A549 (cell line): ENCODE results near the gene GALR3. TPM values are rescaled to one million over a fixed set of nuclear protein-coding genes. Genes with fewer than 3 reads are reported as not detected.
"Not testable (repeated sequence)": the region's sequence is repeated elsewhere in the genome, so short reads cannot be mapped to it uniquely, and the experiment has no call there.

Experiments
- ATAC-seq, 2 experiments: fragments of 200-7000 bp in 1 of 2; fragments of >200 bp in 1 of 2; cut with Nextera tagmentation in 1 of 2; cut with Tn5 transposase in 1 of 2; 3 replicates each; pipeline versions ENCODE4 v1.8.0 to v1.9.1; 2018 to 2020; ENCODE audit warnings: mild to moderate bottlenecking in 1 of 2, moderate library complexity in 1 of 2
- CTCF ChIA-PET: fragments of 300-600 bp; sonication (Branson Sonifier 250); formaldehyde crosslinking; extraction: SDS; loops from one replicate; lab custom pipeline; 2021; ENCODE audit warnings: antibody characterized with exemption, inconsistent platforms; lab: Yijun Ruan, JAX
- POLR2A ChIA-PET: fragments of 350-600 bp; formaldehyde crosslinking; extraction: SDS; loops from one replicate; lab custom pipeline; 2021; ENCODE audit warnings: antibody characterized with exemption, inconsistent platforms; lab: Yijun Ruan, JAX
- DNase-seq, 2 experiments: peaks; one replicate each; pipeline versions ENCODE4 v3.0.0 to v3.0.0-alpha.2; 2011 to 2016; ENCODE audit warnings: low read depth in 1 of 2, low spot score in 1 of 2
- FAIRE-seq: peaks from 2 replicates; lab custom pipeline; 2011; peaks lifted over from hg19 to GRCh38; lab: Jason Lieb, UNC
- H3K27ac ChIP-seq, 2 experiments: fragments of >200 bp; sonication (Bioruptor Twin); formaldehyde crosslinking; 3 replicates each; pipeline ENCODE4 v1.5.1; 2016 to 2017
- H3K4me1 ChIP-seq: fragments of >200 bp; sonication (Bioruptor Twin); formaldehyde crosslinking; 3 replicates; pipeline ENCODE4 v1.6.1; 2016
- H3K4me2 ChIP-seq: fragments of >200 bp; sonication (Bioruptor Twin); formaldehyde crosslinking; 3 replicates; pipeline ENCODE4 v1.6.1; 2016
- H3K4me3 ChIP-seq: fragments of >200 bp; sonication (Bioruptor Twin); formaldehyde crosslinking; 3 replicates; pipeline ENCODE4 v1.5.1; 2016
- H3K9me3 ChIP-seq: fragments of >200 bp; sonication (Bioruptor Twin); formaldehyde crosslinking; 3 replicates; pipeline ENCODE4 v1.6.1; 2016
- BCL3 ChIP-seq: fragments of >200 bp; sonication (Bioruptor Twin); formaldehyde crosslinking; IDR thresholded peaks from 3 replicates; pipeline ENCODE4 v1.6.1; 2016
- BHLHE40 ChIP-seq: IDR thresholded peaks from 2 replicates; pipeline ENCODE4 v1.6.1; 2012; ENCODE audit warnings: low read depth, low read length, inconsistent platforms
- CBX2 ChIP-seq: fragments of 200-600 bp; sonication (generic); IDR thresholded peaks from 2 replicates; pipeline ENCODE4 v1.6.1; 2016; ENCODE audit warnings: low read depth, mild to moderate bottlenecking, borderline replicate concordance
- CHD4 ChIP-seq: fragments of 200-600 bp; sonication (generic); IDR thresholded peaks from 2 replicates; pipeline ENCODE4 v1.6.1; 2016; ENCODE audit warnings: antibody characterized with exemption, mild to moderate bottlenecking, borderline replicate concordance
- EHMT2 ChIP-seq: fragments of 200-600 bp; sonication (generic); IDR thresholded peaks from 2 replicates; pipeline ENCODE4 v1.6.1; 2016; ENCODE audit warnings: antibody characterized with exemption, low read depth, mild to moderate bottlenecking, moderate library complexity
- ELK1 ChIP-seq: fragments of 150-350 bp; IDR thresholded peaks from 2 replicates; pipeline ENCODE4 v1.6.1; 2014; ENCODE audit warnings: low read depth, mild to moderate bottlenecking, low read length
- GATA3 ChIP-seq: IDR thresholded peaks from 2 replicates; pipeline ENCODE4 v1.6.1; 2012; ENCODE audit warnings: borderline replicate concordance
- HDAC2 ChIP-seq: fragments of 200-600 bp; sonication (generic); IDR thresholded peaks from 2 replicates; pipeline ENCODE4 v1.6.1; 2016
- HES2 ChIP-seq: fragments of >200 bp; sonication (Bioruptor Twin); formaldehyde crosslinking; IDR thresholded peaks from 2 replicates; pipeline ENCODE4 v1.6.1; 2016
- HOXA7 ChIP-seq: fragments of 250-450 bp; sonication (Bioruptor Pico); IDR thresholded peaks from 2 replicates; pipeline ENCODE4 v1.5.0; 2020; ENCODE audit warnings: mild to moderate bottlenecking, moderate library complexity
- JUN ChIP-seq, 2 experiments: fragments of >200 bp; sonication (Bioruptor Twin); formaldehyde crosslinking; IDR thresholded peaks; 2 replicates in 1 of 2; 3 replicates in 1 of 2; pipeline ENCODE4 v1.6.1; 2016 to 2017
- JUNB ChIP-seq: fragments of >200 bp; sonication (Bioruptor Twin); formaldehyde crosslinking; IDR thresholded peaks from 2 replicates; pipeline ENCODE4 v1.6.1; 2016
- KDM5A ChIP-seq: fragments of 200-600 bp; sonication (generic); IDR thresholded peaks from 2 replicates; pipeline ENCODE4 v1.6.1; 2016; ENCODE audit warnings: antibody characterized with exemption, mild to moderate bottlenecking
- MAFK ChIP-seq: fragments of 450-650 bp; IDR thresholded peaks from 2 replicates; pipeline ENCODE4 v1.6.1; 2014; ENCODE audit not compliant: partially characterized antibody
- MAZ ChIP-seq: fragments of 150-350 bp; IDR thresholded peaks from 2 replicates; pipeline ENCODE4 v1.6.1; 2014; ENCODE audit warnings: antibody characterized with exemption, low read depth, low read length, borderline replicate concordance
- MYC ChIP-seq: IDR thresholded peaks from 2 replicates; pipeline ENCODE4 v1.6.1; 2012; ENCODE audit warnings: mild to moderate bottlenecking, inconsistent platforms, low read length, improper control_type of control experiment, borderline replicate concordance
- NFE2L2 ChIP-seq: fragments of 150-350 bp; conservative IDR thresholded peaks from 2 replicates; pipeline ENCODE4 v1.6.1; 2014; ENCODE audit warnings: low read length
- PBX3 ChIP-seq: IDR thresholded peaks from 2 replicates; pipeline ENCODE4 v1.6.1; 2012
- POLR2AphosphoS2 ChIP-seq: conservative IDR thresholded peaks from 2 replicates; pipeline ENCODE4 v1.6.1; 2012; ENCODE audit warnings: low read length, improper control_type of control experiment, inconsistent platforms
- REST ChIP-seq: fragments of 200-600 bp; sonication (generic); IDR thresholded peaks from 2 replicates; pipeline ENCODE4 v1.6.1; 2016; ENCODE audit warnings: antibody characterized with exemption, mild to moderate bottlenecking, moderate library complexity
- RFX5 ChIP-seq: fragments of 450-650 bp; IDR thresholded peaks from 2 replicates; pipeline ENCODE4 v1.7.1; 2014; ENCODE audit warnings: antibody characterized with exemption, mild to moderate bottlenecking, moderate library complexity
- SMC3 ChIP-seq: fragments of >200 bp; sonication (Bioruptor Twin); formaldehyde crosslinking; IDR thresholded peaks from 3 replicates; pipeline ENCODE4 v1.6.1; 2018; ENCODE audit warnings: inconsistent platforms
- TP53 ChIP-seq: fragments of 250-450 bp; sonication (Bioruptor Pico); IDR thresholded peaks from 2 replicates; pipeline ENCODE4 v1.5.0; 2021; ENCODE audit warnings: mild to moderate bottlenecking, moderate library complexity
- USF2 ChIP-seq: fragments of 450-650 bp; IDR thresholded peaks from 2 replicates; pipeline ENCODE4 v1.6.1; 2014; ENCODE audit warnings: antibody characterized with exemption
- WGBS: methylation state at CpG from one replicate; pipeline ENCODE4 v1.1.6; 2017; ENCODE audit errors: missing lambda C conversion rate; 5-methylcytosine and 5-hydroxymethylcytosine counted together
- polyA plus RNA-seq, 4 experiments: library from polyadenylated mRNA; depleted of rRNA in 3 of 4; stranded (reverse); fragments of >200 nt; fragmentation: RNase III in 1 of 4; extraction: RNeasy Plus Mini Kit Qiagen cat#74134 plus additional on column Dnase treatment in 1 of 4; gene quantifications; 2 replicates in 3 of 4; 3 replicates in 1 of 4; pipeline ENCODE4 v1.2.3, GENCODE V29; 2011 to 2017

Gene GALR3
- polyA plus RNA-seq, 2 of the 4 experiments (the other 2 are of a cell fraction): not detected

GRCh38 chr22:37792494-37792893 lies 30.7 kb upstream of the GALR3 start (continued):
- no peak for TF ChIP-seq PBX3

- H3K27ac ChIP-seq: no peak overlapping the region
- ChIA-PET CTCF (interaction anchor here (1.5 to 8.9 kb wide), 4 partner anchors 10 to 187 kb away, joined by 3 to 102 read pairs (median 6); partner anchors contain the start of gene GGA1), POLR2A (no interaction called here)
- H3K4me2 ChIP-seq: no peak overlapping the region
- no peak for DNase-seq
- no peak for ATAC-seq
- WGBS: 59% methylated on average over 2 of the region's 2 CpGs
- TF ChIP-seq MAZ (no peak), USF2 (no peak), CHD4 (no peak), HOXA7 (CRISPR knock-in tag) (no peak), SMC3 (no peak), REST (no peak), JUNB (no peak), JUN (IDR thresholded peaks at IDR 0.05) (no peak), RFX5 (no peak), HDAC2 (no peak), MAFK (no peak), KDM5A (no peak), BHLHE40 (no peak), NFE2L2 (no peak), HES2 (no peak), TP53 (CRISPR knock-in tag) (no peak)
- no peak overlapping the region for H3K4me3 ChIP-seq
- H3K4me1 ChIP-seq: no peaks in the 10 kb centered on the region
- no peaks in the 10 kb centered on the region for H3K9me3 ChIP-seq
- no peak for FAIRE-seq
Measured at GRCh38 chr22:37794376-37794775, 28.8 kb upstream of the GALR3 start.

- Histone ChIP-seq H3K4me3 (no peak overlapping the region), H3K4me2 (no peak overlapping the region), H3K9me3 (no peaks in the 10 kb centered on the region), H3K27ac (no peak overlapping the region), H3K4me1 (no peaks in the 10 kb centered on the region)
- no peak for DNase-seq
- ChIA-PET CTCF (interaction anchor here (1.0 to 8.9 kb wide), 3 partner anchors 21 to 188 kb away, joined by 4 to 102 read pairs (median 7); partner anchors contain the start of gene GGA1), POLR2A (no interaction called here)
- no peak for FAIRE-seq
- 62% methylated on average over 3 of the region's 3 CpGs for WGBS
- TF ChIP-seq CBX2 (no peak), HDAC2 (no peak), PBX3 (no peak), BHLHE40 (no peak), ELK1 (no peak), RFX5 (no peak), BCL3 (no peak), GATA3 (no peak), POLR2AphosphoS2 (no peak), MYC (no peak), EHMT2 (no peak), KDM5A (no peak)
- TF ChIP-seq, all 56 proteins: peak for 0
- ATAC-seq: no peak
Measured at GRCh38 chr22:37796079-37796478, 27.1 kb upstream of the GALR3 start.

GRCh38 chr22:37797259-37797658 lies 25.9 kb upstream of the GALR3 start:
- POLR2A ChIA-PET, H3K4me1 ChIP-seq, H3K4me2 ChIP-seq, H3K4me3 ChIP-seq, FAIRE-seq, CTCF ChIA-PET, ATAC-seq, H3K9me3 ChIP-seq, H3K27ac ChIP-seq, DNase-seq: not testable (repeated sequence)
- WGBS: 89% methylated on average over 7 of the region's 7 CpGs
